Endodermal cell (in vitro differentiated cells): ENCODE results near the gene ARPC1B. TPM values are rescaled to one million over a fixed set of nuclear protein-coding genes. Genes with fewer than 3 reads are reported as not detected.
"Not testable (repeated sequence)": the region's sequence is repeated elsewhere in the genome, so short reads cannot be mapped to it uniquely, and the experiment has no call there.

Experiments used
- DNase-seq: peaks from one replicate; pipeline ENCODE4 v3.0.0-alpha.2; 2017
- H3K27ac ChIP-seq: 2 replicates; pipeline ENCODE4 v1.5.1; 2013; ENCODE audit warnings: mild to moderate bottlenecking, low read depth, low read length, moderate library complexity
- H3K27me3 ChIP-seq: 2 replicates; pipeline ENCODE4 v1.6.1; 2013; ENCODE audit warnings: mild to moderate bottlenecking, low read length, moderate library complexity; ENCODE audit not compliant: insufficient read depth, control insufficient read depth, poor library complexity, severe bottlenecking
- H3K36me3 ChIP-seq: 2 replicates; pipeline ENCODE4 v1.7.0; 2013; ENCODE audit warnings: mild to moderate bottlenecking, low read length, moderate library complexity; ENCODE audit not compliant: control insufficient read depth, insufficient read depth
- H3K4me1 ChIP-seq: one replicate; pipeline ENCODE4 v1.7.0; 2013; ENCODE audit warnings: low read length; ENCODE audit not compliant: control insufficient read depth, insufficient read depth
- H3K4me3 ChIP-seq: 2 replicates; pipeline ENCODE4 v1.5.1; 2013; ENCODE audit warnings: mild to moderate bottlenecking, low read length, moderate library complexity
- H3K9ac ChIP-seq: 2 replicates; pipeline ENCODE4 v1.6.1; 2013; ENCODE audit warnings: mild to moderate bottlenecking, low read length, moderate library complexity; ENCODE audit not compliant: poor library complexity, severe bottlenecking; ENCODE audit errors: extremely low read depth
- H3K9me3 ChIP-seq: 2 replicates; pipeline ENCODE4 v1.6.1; 2013; ENCODE audit warnings: mild to moderate bottlenecking, low read length, moderate library complexity; ENCODE audit not compliant: control insufficient read depth
- H3K27ac Mint-ChIP-seq: 2 replicates; pipeline ENCODE4 v1.8.0; 2020; ENCODE audit warnings: mixed read lengths
- H3K27me3 Mint-ChIP-seq: 2 replicates; pipeline ENCODE4 v1.8.0; 2021; ENCODE audit warnings: mild to moderate bottlenecking, mixed read lengths; ENCODE audit not compliant: insufficient read depth
- H3K36me3 Mint-ChIP-seq: 2 replicates; pipeline ENCODE4 v1.8.0; 2020; ENCODE audit warnings: low read depth, mixed read lengths
- H3K4me1 Mint-ChIP-seq: 2 replicates; pipeline ENCODE4 v1.8.0; 2020; ENCODE audit warnings: mixed read lengths
- H3K4me3 Mint-ChIP-seq: 2 replicates; pipeline ENCODE4 v1.8.0; 2020; ENCODE audit warnings: mild to moderate bottlenecking, moderate library complexity, mixed read lengths
- H3K9me3 Mint-ChIP-seq: 2 replicates; pipeline ENCODE4 v1.8.0; 2020; ENCODE audit warnings: mild to moderate bottlenecking, mixed read lengths
- CTCF ChIP-seq: fragments of 200-600 bp; sonication (generic); conservative IDR thresholded peaks from 2 replicates; pipeline ENCODE4 v1.5.0; 2021; ENCODE audit warnings: antibody characterized with exemption, mild to moderate bottlenecking
- WGBS, 2 experiments: methylation state at CpG; one replicate each; pipeline versions ENCODE4 v1.1.5 to v1.1.7; 2013; ENCODE audit warnings: missing lambda C conversion rate in 2 of 2, mixed read lengths in 1 of 2; ENCODE audit not compliant: insufficient coverage in 1 of 2, insufficient read length in 1 of 2; 5-methylcytosine and 5-hydroxymethylcytosine counted together
- total RNA-seq, 2 donors: library from RNA; stranded (reverse); fragmentation: NEBNext Ultra II Directional in 1 of 2; extraction: Animal tissue kit (Norgen Biotek cat#: 25700) in 1 of 2; gene quantifications; 2 replicates in 1 of 2; 3 replicates in 1 of 2; pipeline ENCODE4 v1.2.1, GENCODE V29; 2021

ARPC1B gene
- total RNA-seq, 2 donors from 2014 or later: 53.3 to 73.9 TPM

DNA sequence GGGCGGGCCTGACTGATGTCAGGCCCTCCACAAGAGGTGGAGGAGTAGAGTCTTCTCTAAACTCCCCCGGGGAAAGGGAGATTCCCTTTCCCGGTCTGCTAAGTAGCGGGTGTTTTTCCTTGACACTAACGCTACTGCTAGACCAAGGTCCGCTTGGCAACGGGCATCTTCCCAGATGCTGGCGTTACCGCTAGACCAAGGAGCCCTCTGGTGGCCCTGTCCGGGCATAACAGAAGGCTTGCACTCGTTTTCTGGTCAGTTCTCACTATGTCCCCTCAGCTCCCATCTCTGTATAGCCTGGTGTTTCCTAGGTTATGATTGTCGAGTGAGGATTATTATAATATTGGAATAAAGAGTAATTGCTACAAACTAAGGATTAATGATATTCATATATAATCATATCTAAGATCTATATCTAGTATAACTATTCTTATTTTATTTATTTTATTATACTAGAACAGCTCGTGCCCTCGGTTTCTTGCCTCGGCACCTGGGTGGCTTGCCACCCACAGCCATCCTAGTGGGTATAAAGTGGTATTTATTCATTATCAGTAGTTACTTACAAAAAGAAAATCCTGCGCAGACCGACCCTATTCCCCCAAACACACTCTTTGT lies 41.1 kb downstream of the ARPC1B start:
- H3K36me3 ChIP-seq: peaks cover 93% of the 10 kb centered on the region
- H3K4me3 Mint-ChIP-seq: not testable (repeated sequence)
- peaks cover 92% of the 10 kb centered on the region for H3K36me3 Mint-ChIP-seq

GRCh38 chr7:99418260-99418659 lies 43.7 kb downstream of the ARPC1B start:
- H3K4me3 Mint-ChIP-seq: no peak overlapping the region
- peaks cover 8% of the 10 kb centered on the region for H3K9me3 Mint-ChIP-seq
- no peaks in the 10 kb centered on the region for H3K27me3 ChIP-seq
- no peak overlapping the region for H3K27ac ChIP-seq
- no peak for TF ChIP-seq CTCF
- no peaks in the 10 kb centered on the region for H3K4me1 ChIP-seq
- peaks cover 88% of the 10 kb centered on the region for H3K36me3 Mint-ChIP-seq
- no peaks in the 10 kb centered on the region for H3K4me1 Mint-ChIP-seq
- H3K27ac Mint-ChIP-seq: no peak overlapping the region
- 95% methylated on average over 6 to 9 of the region's 9 CpGs for WGBS, 2 experiments
- H3K27me3 Mint-ChIP-seq: no peaks in the 10 kb centered on the region
- peaks cover 9% of the 10 kb centered on the region for H3K9me3 ChIP-seq
- H3K36me3 ChIP-seq: peaks cover 87% of the 10 kb centered on the region
- no peak for DNase-seq
- H3K9ac ChIP-seq: no peak overlapping the region
- no peak overlapping the region for H3K4me3 ChIP-seq

More for the DNA sequence above, 41.1 kb downstream of the ARPC1B start:
- DNase-seq: peak; percentile 86
- H3K27me3 Mint-ChIP-seq, H3K9ac ChIP-seq, H3K4me1 Mint-ChIP-seq, H3K9me3 Mint-ChIP-seq, H3K9me3 ChIP-seq, H3K27ac ChIP-seq, H3K4me3 ChIP-seq, H3K27me3 ChIP-seq, H3K4me1 ChIP-seq: not testable (repeated sequence)
- WGBS, 2 experiments: 70 to 79% methylated on average over 9 to 13 of the region's 17 CpGs
- H3K27ac Mint-ChIP-seq: peak overlapping the region; percentile 17
- TF ChIP-seq CTCF: peak; percentile 80

GRCh38 chr7:99419323-99420021 lies 44.9 kb downstream of the ARPC1B start:
- H3K36me3 ChIP-seq: peaks cover 87% of the 10 kb centered on the region
- TF ChIP-seq CTCF: peak; percentile 36

More at GRCh38 chr7:99419323-99420021, 44.9 kb downstream of the ARPC1B start:
- DNase-seq: no peak
- no peak overlapping the region for H3K4me3 ChIP-seq
- no peak overlapping the region for H3K27ac ChIP-seq
- no peak overlapping the region for H3K9ac ChIP-seq
- peaks cover 90% of the 10 kb centered on the region for H3K36me3 Mint-ChIP-seq
- peak overlapping the region; percentile 21 for H3K27ac Mint-ChIP-seq
- H3K9me3 Mint-ChIP-seq: peaks cover 8% of the 10 kb centered on the region
- no peaks in the 10 kb centered on the region for H3K27me3 ChIP-seq
- H3K9me3 ChIP-seq: peaks cover 7% of the 10 kb centered on the region
- WGBS, 2 experiments: 94 to 95% methylated on average over 17 to 29 of the region's 29 CpGs
- H3K27me3 Mint-ChIP-seq: no peaks in the 10 kb centered on the region
- H3K4me1 ChIP-seq: no peaks in the 10 kb centered on the region
- no peak overlapping the region for H3K4me3 Mint-ChIP-seq
- H3K4me1 Mint-ChIP-seq: no peaks in the 10 kb centered on the region
